Measurements from ENCODE around the gene TSPOAP1. TPM values are rescaled to one million over a fixed set of nuclear protein-coding genes. Genes with fewer than 3 reads are reported as not detected.

Gene TSPOAP1
- total and polyA plus RNA-seq, 2 of the 13 experiments (the other 11 are each of a cell fraction or from before 2014, with no cell fraction given) = not detected

DNA sequence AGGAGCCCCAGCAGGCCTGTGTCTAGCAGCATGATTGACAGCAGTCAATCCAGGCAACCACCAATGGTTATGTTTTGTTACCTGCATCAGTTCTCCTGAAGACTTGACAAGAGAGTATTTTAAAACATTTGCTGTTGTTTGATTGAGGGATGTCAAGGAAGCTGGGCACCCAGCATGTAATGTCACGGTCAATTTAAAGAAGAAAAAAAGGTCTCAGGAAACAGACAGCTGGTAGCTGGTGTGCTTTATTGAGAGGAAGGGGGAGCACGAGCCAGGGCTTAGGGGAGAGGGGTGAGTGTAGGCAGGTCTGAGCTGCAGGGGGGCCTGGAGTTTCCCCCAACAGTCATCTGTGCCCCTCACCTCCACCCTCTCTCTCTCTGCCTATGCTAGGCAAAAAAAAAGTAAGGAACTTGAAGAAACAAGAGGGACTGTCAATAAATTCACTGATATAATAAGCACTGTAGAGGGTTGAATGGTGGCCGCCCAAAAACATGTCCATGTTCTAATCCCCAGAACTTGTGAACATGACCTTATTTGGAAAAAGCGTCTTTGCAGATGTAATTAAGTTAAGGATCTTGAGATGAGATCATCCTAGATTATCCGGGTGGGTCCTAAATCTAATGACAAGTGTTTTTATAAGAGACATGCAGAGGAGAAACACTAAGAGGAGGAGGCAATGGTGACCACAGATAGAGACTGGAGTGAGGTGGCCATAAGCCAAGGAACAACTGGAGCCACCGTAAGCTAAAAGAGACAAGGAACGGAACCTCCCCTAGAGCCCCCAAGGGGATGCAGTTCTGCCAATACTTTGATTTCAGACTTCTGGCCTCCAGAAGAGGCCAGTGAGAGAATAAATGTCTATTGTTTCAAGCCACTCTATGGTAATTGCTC, 14.5 kb downstream of the TSPOAP1 start:
- FAIRE-seq (no peak), ATAC-seq (no peak), DNase-seq (ENCODE audit: low spot score) (no peak)
- Histone ChIP-seq H4K20me1 (ENCODE audit: insufficient read depth, low read length) (no peaks in the 10 kb centered on the region), H3K4me3 (replicated peaks in 1 of 3; ENCODE audit: insufficient read depth in 1 of 3, low read depth in 2 of 3, low read length in 3 of 3) (no peak overlapping the region), H3K27me3 (ENCODE audit: control insufficient read depth in 1 of 2, insufficient read depth in 2 of 2, low read length in 2 of 2) (peaks cover 16 to 70% of the 10 kb centered on the region in 2 experiments; a peak in 4 of 5 replicates), H3K9me3 (ENCODE audit: low read length) (no peaks in the 10 kb centered on the region), H3K36me3 (replicated peaks in 1 of 2; ENCODE audit: control insufficient read depth in 1 of 2, insufficient read depth in 2 of 2, low read length in 2 of 2) (no peaks in the 10 kb centered on the region), H3K27ac (ENCODE audit: extremely low read length, insufficient read depth, low read length) (no peak overlapping the region), H2AFZ (ENCODE audit: low read length) (no peak overlapping the region), H3K4me2 (ENCODE audit: low read depth, low read length) (no peak overlapping the region), H3K9ac (ENCODE audit: insufficient read depth, low read depth, low read length) (no peak overlapping the region), H3K4me1 (ENCODE audit: insufficient read depth, low read length) (peaks cover 13% of the 10 kb centered on the region), H3K79me2 (ENCODE audit: insufficient read depth, low read length) (no peaks in the 10 kb centered on the region)
- intact Hi-C loops (cut with micrococcal nuclease; ENCODE audit: unreplicated experiment) = no loop called here
- ChIA-PET CTCF (ENCODE audit: low intra/inter-chr PET ratio, low total read pairs) (interaction anchor here (2.0 kb wide), 1 partner anchor 133 kb away, joined by 6 read pairs; no protein-coding TSS in a partner anchor), POLR2A (interaction anchor here (1.4 kb wide), 1 partner anchor 103 kb away, joined by 3 read pairs; the partner anchor contains the start of gene RNF43)
- BruUV-seq (replicated peaks) = no TSS peak
- TF ChIP-seq THAP11 (CRISPR knock-in tag; IDR thresholded peaks at IDR 0.05) = no peak
- TF ChIP-seq, protein P1, sequence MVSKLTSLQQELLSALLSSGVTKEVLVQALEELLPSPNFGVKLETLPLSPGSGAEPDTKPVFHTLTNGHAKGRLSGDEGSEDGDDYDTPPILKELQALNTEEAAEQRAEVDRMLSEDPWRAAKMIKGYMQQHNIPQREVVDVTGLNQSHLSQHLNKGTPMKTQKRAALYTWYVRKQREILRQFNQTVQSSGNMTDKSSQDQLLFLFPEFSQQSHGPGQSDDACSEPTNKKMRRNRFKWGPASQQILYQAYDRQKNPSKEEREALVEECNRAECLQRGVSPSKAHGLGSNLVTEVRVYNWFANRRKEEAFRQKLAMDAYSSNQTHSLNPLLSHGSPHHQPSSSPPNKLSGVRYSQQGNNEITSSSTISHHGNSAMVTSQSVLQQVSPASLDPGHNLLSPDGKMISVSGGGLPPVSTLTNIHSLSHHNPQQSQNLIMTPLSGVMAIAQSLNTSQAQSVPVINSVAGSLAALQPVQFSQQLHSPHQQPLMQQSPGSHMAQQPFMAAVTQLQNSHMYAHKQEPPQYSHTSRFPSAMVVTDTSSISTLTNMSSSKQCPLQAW (CRISPR knock-in tag; IDR thresholded peaks at IDR 0.05) = no peak
- TF ChIP-seq, protein P2, sequence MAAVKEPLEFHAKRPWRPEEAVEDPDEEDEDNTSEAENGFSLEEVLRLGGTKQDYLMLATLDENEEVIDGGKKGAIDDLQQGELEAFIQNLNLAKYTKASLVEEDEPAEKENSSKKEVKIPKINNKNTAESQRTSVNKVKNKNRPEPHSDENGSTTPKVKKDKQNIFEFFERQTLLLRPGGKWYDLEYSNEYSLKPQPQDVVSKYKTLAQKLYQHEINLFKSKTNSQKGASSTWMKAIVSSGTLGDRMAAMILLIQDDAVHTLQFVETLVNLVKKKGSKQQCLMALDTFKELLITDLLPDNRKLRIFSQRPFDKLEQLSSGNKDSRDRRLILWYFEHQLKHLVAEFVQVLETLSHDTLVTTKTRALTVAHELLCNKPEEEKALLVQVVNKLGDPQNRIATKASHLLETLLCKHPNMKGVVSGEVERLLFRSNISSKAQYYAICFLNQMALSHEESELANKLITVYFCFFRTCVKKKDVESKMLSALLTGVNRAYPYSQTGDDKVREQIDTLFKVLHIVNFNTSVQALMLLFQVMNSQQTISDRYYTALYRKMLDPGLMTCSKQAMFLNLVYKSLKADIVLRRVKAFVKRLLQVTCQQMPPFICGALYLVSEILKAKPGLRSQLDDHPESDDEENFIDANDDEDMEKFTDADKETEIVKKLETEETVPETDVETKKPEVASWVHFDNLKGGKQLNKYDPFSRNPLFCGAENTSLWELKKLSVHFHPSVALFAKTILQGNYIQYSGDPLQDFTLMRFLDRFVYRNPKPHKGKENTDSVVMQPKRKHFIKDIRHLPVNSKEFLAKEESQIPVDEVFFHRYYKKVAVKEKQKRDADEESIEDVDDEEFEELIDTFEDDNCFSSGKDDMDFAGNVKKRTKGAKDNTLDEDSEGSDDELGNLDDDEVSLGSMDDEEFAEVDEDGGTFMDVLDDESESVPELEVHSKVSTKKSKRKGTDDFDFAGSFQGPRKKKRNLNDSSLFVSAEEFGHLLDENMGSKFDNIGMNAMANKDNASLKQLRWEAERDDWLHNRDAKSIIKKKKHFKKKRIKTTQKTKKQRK (IDR thresholded peaks at IDR 0.05; ENCODE audit: low read length) = no peak
- no peak for TF ChIP-seq ZMYM2 (CRISPR knock-in tag; IDR thresholded peaks at IDR 0.05)
- TF ChIP-seq ZBTB21 (CRISPR knock-in tag; IDR thresholded peaks at IDR 0.05) = no peak
- TF ChIP-seq ZNF44 (CRISPR knock-in tag; IDR thresholded peaks at IDR 0.05) = no peak
- WGBS (ENCODE audit: low lambda C conversion rate) = 46% methylated on average over 7 of the region's 7 CpGs
- in situ Hi-C loops (cut with HindIII; ENCODE audit: extremely low pct_ligation_motif_present, low pct_unique_long_range_greater_than_20kb) = no loop called here

Measured in HepG2 (cell line).